Islet of Langerhans (tissue), 1 donor: Measurements from ENCODE around the gene PCDHB9.
"Not testable (repeated sequence)": the region's sequence is repeated elsewhere in the genome, so short reads cannot be mapped to it uniquely, and the experiment has no call there.

Experiments used
- FAIRE-seq: peaks from one replicate; lab custom pipeline; 2011; peaks lifted over from hg19 to GRCh38; lab: Jason Lieb, UNC

The PCDHB9 gene

DNA sequence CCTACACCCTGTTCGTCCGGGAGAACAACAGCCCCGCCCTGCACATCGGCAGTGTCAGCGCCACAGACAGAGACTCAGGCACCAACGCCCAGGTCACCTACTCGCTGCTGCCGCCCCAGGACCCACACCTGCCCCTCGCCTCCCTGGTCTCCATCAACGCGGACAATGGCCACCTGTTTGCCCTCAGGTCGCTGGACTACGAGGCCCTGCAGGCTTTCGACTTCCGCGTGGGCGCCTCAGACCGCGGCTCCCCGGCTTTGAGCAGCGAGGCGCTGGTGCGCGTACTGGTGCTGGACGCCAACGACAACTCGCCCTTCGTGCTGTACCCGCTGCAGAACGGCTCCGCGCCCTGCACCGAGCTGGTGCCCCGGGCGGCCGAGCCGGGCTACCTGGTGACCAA is 1.7 kb downstream of the PCDHB9 start:
- FAIRE-seq, result not testable (repeated sequence)

DNA sequence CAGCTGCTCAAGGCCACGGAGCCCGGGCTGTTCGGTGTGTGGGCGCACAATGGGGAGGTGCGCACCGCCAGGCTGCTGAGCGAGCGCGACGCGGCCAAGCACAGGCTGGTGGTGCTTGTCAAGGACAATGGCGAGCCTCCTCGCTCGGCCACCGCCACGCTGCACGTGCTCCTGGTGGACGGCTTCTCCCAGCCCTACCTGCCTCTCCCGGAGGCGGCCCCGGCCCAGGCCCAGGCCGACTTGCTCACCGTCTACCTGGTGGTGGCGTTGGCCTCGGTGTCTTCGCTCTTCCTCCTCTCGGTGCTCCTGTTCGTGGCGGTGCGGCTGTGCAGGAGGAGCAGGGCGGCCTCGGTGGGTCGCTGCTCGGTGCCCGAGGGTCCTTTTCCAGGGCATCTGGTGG is 2.2 kb downstream of the PCDHB9 start:
- FAIRE-seq, result not testable (repeated sequence)

DNA sequence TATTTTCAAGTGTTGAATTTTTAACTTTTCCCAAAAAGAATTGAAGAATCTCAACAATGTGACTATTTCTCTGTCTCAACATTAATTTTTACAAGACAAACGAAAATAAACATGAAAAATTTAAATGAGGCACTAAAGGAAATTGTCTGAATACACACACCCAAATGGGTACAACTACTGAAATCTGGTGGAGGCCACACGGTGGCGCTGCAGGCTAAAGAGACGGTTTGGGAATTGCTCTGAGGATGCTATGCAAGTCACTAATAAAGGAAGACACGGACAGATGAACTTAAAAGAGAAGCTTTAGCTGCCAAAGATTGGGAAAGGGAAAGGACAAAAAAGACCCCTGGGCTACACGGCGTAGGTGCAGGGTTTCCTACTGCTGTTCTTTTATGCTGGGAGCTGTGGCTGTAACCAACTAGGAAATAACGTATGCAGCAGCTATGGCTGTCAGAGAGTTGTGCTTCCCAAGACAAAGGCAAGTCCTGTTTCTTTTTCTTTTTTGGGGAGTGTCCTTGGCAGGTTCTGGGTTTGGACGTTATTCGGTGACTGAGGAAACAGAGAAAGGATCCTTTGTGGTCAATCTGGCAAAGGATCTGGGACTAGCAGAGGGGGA is 5.3 kb downstream of the PCDHB9 start, which contains the start of gene PCDHB10:
TSS of gene PCDHB10 (plus strand) at position 244 of the 616 bp plus-strand sequence. CDS start at position 444, 200 bp downstream.
- no peak for FAIRE-seq

DNA sequence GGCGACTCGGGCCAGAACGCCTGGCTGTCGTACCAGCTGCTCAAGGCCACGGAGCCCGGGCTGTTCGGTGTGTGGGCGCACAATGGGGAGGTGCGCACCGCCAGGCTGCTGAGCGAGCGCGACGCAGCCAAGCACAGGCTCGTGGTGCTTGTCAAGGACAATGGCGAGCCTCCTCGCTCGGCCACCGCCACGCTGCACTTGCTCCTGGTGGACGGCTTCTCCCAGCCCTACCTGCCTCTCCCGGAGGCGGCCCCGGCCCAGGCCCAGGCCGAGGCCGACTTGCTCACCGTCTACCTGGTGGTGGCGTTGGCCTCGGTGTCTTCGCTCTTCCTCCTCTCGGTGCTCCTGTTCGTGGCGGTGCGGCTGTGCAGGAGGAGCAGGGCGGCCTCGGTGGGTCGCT is 7.4 kb downstream of the PCDHB9 start:
- not testable (repeated sequence) for FAIRE-seq

DNA sequence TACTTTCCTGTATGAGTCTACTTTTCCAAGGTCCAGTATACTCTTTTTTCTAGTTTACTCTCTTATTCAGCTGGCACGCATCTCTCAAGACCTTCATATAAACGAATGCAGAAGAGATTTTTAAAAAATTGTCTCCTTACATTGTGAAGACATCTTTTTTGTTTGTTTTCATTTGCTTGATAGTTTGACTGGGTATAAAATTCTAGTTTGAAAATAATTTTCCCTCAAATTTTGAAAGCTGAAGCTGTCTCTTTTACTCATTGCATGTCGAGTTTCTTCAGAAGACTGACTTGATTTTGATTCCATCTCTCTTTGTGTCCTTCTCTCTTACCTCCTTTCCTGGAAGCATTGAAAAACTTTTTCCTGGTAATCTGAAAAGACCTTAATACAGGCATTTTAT is 9.4 kb downstream of the PCDHB9 start:
- no peak for FAIRE-seq

DNA sequence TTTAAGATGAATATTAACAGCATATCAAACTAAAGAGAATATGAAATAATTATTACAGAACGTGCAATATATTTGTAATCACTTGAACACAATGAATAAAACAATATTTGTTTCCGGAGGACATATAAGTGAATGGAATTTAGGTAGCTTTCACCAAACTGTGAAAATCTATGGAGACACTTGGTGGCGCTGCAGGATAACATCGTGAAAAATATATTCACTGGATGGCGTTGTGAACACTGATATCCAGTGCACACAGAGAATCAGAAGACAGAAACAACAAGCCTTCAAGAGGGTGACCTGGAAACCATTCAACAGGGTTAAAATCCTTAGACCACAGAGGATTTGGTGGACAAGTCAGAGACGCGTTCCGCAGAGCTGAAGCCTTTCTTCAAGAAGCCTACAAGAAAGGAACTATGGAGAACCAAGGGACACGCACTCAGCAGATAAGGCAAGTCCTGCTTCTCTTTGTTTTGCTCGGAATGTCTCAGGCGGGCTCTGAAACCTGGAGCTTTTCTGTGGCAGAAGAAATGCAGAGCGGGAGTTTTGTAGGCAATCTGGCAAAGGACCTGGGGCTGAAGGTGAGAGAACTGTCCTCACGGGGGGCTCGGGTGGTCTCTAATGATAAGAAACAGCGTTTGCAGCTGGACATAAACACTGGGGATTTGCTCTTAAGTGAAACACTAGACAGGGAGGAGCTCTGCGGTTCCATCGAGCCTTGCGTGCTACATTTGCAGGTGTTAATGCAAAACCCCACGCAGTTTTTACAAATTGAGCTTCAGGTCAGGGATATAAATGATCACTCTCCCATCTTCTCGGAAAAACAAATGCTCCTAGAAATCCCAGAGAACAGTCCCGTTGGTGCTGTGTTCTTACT is 12.6 kb downstream of the PCDHB9 start, which contains the start of gene PCDHB11:
TSS of gene PCDHB11 (plus strand) at position 269 of the 877 bp plus-strand sequence. CDS start at position 417, 148 bp downstream.
- FAIRE-seq, result no peak

DNA sequence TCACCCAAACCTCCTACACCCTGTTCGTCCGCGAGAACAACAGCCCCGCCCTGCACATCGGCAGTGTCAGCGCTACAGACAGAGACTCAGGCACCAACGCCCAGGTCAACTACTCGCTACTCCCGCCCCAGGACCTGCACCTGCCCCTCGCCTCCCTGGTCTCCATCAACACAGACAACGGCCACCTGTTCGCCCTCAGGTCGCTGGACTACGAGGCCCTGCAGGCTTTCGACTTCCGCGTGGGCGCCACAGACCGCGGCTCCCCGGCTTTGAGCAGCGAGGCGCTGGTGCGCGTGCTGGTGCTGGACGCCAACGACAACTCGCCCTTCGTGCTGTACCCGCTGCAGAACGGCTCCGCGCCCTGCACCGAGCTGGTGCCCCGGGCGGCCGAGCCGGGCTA is 14.2 kb downstream of the PCDHB9 start:
- not testable (repeated sequence) for FAIRE-seq

DNA sequence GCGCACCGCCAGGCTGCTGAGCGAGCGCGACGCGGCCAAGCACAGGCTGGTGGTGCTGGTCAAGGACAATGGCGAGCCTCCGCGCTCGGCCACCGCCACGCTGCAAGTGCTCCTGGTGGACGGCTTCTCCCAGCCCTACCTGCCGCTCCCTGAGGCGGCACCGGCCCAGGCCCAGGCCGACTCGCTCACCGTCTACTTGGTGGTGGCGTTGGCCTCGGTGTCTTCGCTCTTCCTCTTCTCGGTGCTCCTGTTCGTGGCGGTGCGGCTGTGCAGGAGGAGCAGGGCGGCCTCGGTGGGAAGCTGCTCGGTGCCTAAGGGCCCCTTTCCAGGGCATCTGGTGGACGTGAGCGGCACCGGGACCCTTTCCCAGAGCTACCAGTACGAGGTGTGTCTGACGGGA is 14.7 kb downstream of the PCDHB9 start:
- not testable (repeated sequence) for FAIRE-seq

DNA sequence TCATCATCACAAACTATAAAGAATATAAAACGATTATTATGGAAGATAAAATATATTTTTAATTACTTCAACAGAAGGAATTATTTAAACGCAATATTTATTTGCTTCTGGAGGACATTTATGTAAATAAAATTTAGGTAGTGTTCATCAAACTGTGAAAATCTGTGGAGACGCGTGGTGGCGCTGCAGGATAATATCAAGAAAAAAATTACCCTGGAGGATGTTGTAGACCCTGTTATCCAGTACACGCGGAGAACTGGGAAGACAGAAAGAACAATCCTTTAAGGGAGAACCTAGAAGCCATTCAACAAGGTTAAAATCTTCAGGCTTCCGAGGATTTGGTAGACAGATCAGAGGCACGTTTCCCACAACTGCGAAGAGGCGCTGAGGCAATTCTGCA is 21.5 kb downstream of the PCDHB9 start, which contains the start of gene PCDHB12:
TSS of gene PCDHB12 (plus strand) at position 242 of the 400 bp plus-strand sequence. CDS start 189 bp downstream, outside the sequence.
- no peak for FAIRE-seq

DNA sequence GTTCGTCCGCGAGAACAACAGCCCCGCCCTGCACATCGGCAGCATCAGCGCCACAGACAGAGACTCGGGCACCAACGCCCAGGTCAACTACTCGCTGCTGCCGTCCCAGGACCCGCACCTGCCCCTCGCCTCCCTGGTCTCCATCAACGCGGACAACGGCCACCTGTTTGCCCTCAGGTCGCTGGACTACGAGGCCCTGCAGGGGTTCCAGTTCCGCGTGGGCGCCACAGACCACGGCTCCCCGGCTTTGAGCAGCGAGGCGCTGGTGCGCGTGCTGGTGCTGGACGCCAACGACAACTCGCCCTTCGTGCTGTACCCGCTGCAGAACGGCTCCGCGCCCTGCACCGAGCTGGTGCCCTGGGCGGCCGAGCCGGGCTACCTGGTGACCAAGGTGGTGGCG is 23.3 kb downstream of the PCDHB9 start:
- FAIRE-seq, result not testable (repeated sequence)

DNA sequence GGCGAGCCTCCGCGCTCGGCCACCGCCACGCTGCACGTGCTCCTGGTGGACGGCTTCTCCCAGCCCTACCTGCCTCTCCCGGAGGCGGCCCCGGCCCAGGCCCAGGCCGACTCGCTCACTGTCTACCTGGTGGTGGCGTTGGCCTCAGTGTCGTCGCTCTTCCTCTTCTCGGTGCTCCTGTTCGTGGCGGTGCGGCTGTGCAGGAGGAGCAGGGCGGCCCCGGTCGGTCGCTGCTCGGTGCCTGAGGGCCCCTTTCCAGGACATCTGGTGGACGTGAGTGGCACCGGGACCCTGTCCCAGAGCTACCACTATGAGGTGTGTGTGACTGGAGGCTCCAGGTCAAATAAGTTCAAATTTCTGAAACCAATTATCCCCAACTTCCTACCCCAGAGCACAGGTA is 23.9 kb downstream of the PCDHB9 start:
- FAIRE-seq, result not testable (repeated sequence)

DNA sequence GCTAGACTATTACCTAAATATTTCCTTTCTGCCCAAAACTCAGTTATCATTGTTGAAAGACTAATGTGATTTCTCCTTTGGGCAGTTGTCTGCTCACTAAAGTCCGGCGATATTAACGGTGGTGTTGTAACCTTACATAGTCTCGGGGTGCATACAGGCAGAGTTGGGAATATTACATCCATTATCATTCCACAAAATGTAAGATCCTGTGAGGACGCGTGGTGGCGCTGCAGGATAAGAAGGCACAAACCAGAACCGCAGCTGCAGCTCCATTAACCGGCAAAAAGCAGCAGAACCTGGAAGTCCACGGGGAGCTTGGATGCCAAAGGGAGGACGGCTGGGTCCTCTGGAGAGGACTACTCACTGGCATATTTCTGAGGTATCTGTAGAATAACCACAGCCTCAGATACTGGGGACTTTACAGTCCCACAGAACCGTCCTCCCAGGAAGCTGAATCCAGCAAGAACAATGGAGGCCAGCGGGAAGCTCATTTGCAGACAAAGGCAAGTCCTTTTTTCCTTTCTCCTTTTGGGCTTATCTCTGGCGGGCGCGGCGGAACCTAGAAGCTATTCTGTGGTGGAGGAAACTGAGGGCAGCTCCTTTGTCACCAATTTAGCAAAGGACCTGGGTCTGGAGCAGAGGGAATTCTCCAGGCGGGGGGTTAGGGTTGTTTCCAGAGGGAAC is 26.8 kb downstream of the PCDHB9 start, which contains the start of gene PCDHB13:
TSS of gene PCDHB13 (plus strand) at position 264 of the 684 bp plus-strand sequence. CDS start at position 469, 205 bp downstream.
- not testable (repeated sequence) for FAIRE-seq

DNA sequence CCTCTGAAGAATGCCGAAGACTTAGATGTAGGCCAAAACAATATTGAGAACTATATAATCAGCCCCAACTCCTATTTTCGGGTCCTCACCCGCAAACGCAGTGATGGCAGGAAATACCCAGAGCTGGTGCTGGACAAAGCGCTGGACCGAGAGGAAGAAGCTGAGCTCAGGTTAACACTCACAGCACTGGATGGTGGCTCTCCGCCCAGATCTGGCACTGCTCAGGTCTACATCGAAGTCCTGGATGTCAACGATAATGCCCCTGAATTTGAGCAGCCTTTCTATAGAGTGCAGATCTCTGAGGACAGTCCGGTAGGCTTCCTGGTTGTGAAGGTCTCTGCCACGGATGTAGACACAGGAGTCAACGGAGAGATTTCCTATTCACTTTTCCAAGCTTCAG is 27.6 kb downstream of the PCDHB9 start:
- not testable (repeated sequence) for FAIRE-seq

DNA sequence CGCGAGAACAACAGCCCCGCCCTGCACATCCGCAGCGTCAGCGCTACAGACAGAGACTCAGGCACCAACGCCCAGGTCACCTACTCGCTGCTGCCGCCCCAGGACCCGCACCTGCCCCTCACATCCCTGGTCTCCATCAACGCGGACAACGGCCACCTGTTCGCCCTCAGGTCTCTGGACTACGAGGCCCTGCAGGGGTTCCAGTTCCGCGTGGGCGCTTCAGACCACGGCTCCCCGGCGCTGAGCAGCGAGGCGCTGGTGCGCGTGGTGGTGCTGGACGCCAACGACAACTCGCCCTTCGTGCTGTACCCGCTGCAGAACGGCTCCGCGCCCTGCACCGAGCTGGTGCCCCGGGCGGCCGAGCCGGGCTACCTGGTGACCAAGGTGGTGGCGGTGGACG is 28.5 kb downstream of the PCDHB9 start:
- not testable (repeated sequence) for FAIRE-seq

DNA sequence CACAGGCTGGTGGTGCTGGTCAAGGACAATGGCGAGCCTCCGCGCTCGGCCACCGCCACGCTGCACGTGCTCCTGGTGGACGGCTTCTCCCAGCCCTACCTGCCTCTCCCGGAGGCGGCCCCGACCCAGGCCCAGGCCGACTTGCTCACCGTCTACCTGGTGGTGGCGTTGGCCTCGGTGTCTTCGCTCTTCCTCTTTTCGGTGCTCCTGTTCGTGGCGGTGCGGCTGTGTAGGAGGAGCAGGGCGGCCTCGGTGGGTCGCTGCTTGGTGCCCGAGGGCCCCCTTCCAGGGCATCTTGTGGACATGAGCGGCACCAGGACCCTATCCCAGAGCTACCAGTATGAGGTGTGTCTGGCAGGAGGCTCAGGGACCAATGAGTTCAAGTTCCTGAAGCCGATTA is 29.1 kb downstream of the PCDHB9 start:
- not testable (repeated sequence) for FAIRE-seq

DNA sequence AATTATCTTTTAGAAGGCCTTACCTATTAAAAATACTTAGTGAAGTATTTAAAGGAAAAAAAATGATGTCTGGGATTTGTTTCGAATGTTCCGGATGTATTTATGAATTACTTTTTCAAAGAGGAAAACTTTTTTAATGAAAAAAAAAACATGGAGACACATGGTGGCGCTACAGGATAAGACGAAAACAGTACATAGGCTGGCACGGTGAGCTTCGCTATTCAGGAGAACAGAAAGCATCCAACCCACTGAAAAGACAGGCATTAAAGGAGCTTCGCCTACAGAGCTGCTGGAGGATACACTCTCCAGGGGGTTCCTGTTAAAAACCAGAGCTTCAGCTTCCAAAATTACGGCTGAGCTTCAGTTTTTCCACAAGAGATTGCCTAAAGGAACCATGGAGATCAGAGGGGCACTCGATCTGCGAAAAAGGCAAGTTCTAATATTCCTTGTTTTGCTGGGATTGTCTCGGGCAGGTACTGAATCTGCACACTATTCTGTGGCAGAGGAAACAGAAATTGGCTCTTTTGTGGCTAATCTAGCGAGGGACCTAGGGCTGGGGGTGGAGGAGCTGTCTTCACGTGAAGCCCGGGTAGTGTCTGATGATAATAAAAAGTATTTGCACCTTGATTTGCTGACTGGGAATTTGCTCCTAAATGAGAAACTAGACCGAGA is 36.3 kb downstream of the PCDHB9 start, which contains the start of gene PCDHB14:
TSS of gene PCDHB14 (plus strand) at position 232 of the 672 bp plus-strand sequence. CDS start at position 395, 163 bp downstream.
- no peak for FAIRE-seq

DNA sequence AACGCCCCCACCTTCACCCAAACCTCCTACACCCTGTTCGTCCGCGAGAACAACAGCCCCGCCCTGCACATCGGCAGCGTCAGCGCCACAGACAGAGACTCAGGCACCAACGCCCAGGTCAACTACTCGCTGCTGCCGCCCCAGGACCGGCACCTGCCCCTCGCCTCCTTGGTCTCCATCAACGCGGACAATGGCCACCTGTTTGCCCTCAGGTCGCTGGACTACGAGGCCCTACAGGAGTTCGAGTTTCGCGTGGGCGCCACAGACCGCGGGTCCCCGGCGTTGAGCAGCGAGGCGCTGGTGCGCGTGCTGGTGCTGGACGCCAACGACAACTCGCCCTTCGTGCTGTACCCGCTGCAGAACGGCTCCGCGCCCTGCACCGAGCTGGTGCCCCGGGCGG is 37.9 kb downstream of the PCDHB9 start:
- FAIRE-seq, result not testable (repeated sequence)

DNA sequence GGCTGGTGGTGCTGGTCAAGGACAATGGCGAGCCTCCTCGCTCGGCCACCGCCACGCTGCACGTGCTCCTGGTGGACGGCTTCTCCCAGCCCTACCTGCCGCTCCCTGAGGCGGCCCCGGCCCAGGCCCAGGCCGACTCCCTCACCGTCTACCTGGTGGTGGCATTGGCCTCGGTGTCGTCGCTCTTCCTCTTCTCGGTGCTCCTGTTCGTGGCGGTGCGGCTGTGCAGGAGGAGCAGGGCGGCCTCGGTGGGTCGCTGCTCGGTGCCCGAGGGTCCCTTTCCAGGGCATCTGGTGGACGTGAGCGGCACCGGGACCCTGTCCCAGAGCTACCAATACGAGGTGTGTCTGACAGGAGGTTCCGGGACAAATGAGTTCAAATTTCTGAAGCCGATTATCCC is 38.5 kb downstream of the PCDHB9 start:
- FAIRE-seq, result not testable (repeated sequence)

DNA sequence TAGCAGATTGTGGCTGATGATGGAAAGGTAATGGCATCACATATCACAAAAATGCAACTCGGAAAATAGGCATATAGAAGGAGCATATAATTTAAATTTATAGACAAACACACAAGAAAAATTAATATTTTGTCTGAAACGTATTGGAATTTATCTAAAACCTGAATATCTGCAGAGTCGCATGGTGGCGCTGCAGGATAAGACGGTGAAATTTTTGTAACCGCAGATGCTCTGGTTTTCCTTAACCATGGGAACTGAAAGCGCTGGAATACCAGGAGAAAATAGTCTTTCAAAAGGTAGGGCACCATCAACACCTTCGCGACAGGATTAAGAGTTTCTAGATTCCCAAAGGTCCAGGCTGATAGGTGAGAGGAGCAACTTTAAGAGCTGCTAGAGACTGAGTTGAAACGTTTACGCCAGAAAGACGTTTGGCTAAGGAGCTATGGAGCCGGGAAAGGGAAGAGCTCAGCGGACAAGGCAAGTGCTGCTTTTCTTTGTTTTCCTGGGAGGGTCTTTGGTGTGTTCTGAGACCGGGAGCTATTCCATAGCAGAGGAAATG is 47.2 kb downstream of the PCDHB9 start:
- FAIRE-seq, result no peak

DNA sequence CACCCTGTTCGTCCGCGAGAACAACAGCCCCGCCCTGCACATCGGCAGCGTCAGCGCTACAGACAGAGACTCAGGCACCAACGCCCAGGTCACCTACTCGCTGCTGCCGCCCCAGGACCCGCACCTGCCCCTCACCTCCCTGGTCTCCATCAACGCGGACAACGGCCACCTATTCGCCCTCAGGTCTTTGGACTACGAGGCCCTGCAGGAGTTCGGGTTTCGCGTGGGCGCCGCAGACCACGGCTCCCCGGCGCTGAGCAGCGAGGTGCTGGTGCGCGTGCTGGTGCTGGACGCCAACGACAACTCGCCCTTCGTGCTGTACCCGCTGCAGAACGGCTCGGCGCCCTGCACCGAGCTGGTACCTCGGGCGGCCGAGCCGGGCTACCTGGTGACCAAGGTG is 49.0 kb downstream of the PCDHB9 start:
- FAIRE-seq, result not testable (repeated sequence)
